RWPE2 (cell line): ENCODE measurements around the gene PPP1R15A.
"Not testable (repeated sequence)": the region's sequence is repeated elsewhere in the genome, so short reads cannot be mapped to it uniquely, and the experiment has no call there.

Source experiments
- ATAC-seq: fragments of 200-7000 bp; cut with Tn5 transposase; 3 replicates; pipeline ENCODE4 v1.9.1; 2021; ENCODE audit warnings: low read depth
- DNase-seq: peaks from one replicate; pipeline ENCODE4 v3.0.0-alpha.2; 2020; ENCODE audit warnings: low spot score
- H3K27ac ChIP-seq: fragments of 450-650 bp; 2 replicates; pipeline ENCODE4 v1.5.1; 2017; ENCODE audit warnings: mild to moderate bottlenecking; ENCODE audit not compliant: poor library complexity, severe bottlenecking
- H3K27me3 ChIP-seq: fragments of 250-450 bp; sonication (Bioruptor Pico); 2 replicates; pipeline ENCODE4 v1.5.1; 2021; ENCODE audit warnings: mild to moderate bottlenecking, moderate library complexity; ENCODE audit not compliant: insufficient read depth, poor library complexity, severe bottlenecking
- H3K36me3 ChIP-seq: fragments of 250-450 bp; sonication (Bioruptor Pico); 2 replicates; pipeline ENCODE4 v1.5.1; 2020; ENCODE audit warnings: low read depth, mild to moderate bottlenecking, moderate library complexity
- H3K4me1 ChIP-seq: fragments of 250-450 bp; sonication (Bioruptor Pico); 2 replicates; pipeline ENCODE4 v1.5.1; 2021; ENCODE audit warnings: mild to moderate bottlenecking, moderate library complexity; ENCODE audit not compliant: insufficient read depth, poor library complexity, severe bottlenecking
- H3K4me3 ChIP-seq: fragments of 250-450 bp; sonication (Bioruptor Pico); 2 replicates; pipeline ENCODE4 v1.5.1; 2021; ENCODE audit warnings: mild to moderate bottlenecking, moderate library complexity; ENCODE audit not compliant: severe bottlenecking
- H3K9me3 ChIP-seq: fragments of 250-450 bp; sonication (Bioruptor Pico); 2 replicates; pipeline ENCODE4 v1.5.1; 2021; ENCODE audit warnings: mild to moderate bottlenecking, moderate library complexity; ENCODE audit not compliant: severe bottlenecking
- CTCF ChIP-seq: fragments of 450-650 bp; IDR thresholded peaks from one replicate; pipeline ENCODE4 v1.5.1; 2017; ENCODE audit warnings: mild to moderate bottlenecking, moderate library complexity; ENCODE audit not compliant: poor library complexity, severe bottlenecking

PPP1R15A gene

GRCh38 chr19:48918801-48919247 lies 46.6 kb downstream of the PPP1R15A start:
- Histone ChIP-seq H3K4me1 (no peaks in the 10 kb centered on the region), H3K9me3 (no peaks in the 10 kb centered on the region), H3K27ac (no peak overlapping the region), H3K27me3 (no peaks in the 10 kb centered on the region), H3K36me3 (peaks cover 39% of the 10 kb centered on the region), H3K4me3 (no peak overlapping the region)
- DNase-seq (no peak), ATAC-seq (peak; percentile 70)
- TF ChIP-seq CTCF: no peak

GRCh38 chr19:48919271-48919670 lies 47.0 kb downstream of the PPP1R15A start:
- DNase-seq, H3K9me3 ChIP-seq, H3K27ac ChIP-seq, H3K4me3 ChIP-seq, ATAC-seq, H3K27me3 ChIP-seq, H3K4me1 ChIP-seq: not testable (repeated sequence)
- H3K36me3 ChIP-seq: peaks cover 37% of the 10 kb centered on the region

- ATAC-seq: no peak
- no peak for TF ChIP-seq CTCF
- peaks cover 22% of the 10 kb centered on the region for H3K36me3 ChIP-seq
Observed at GRCh38 chr19:48920949-48921348, 48.7 kb downstream of the PPP1R15A start.

GRCh38 chr19:48921721-48922500 lies 49.7 kb downstream of the PPP1R15A start:
- Histone ChIP-seq H3K36me3 (peaks cover 19% of the 10 kb centered on the region), H3K4me3 (no peak overlapping the region), H3K27ac (no peak overlapping the region), H3K27me3 (no peaks in the 10 kb centered on the region), H3K9me3 (no peaks in the 10 kb centered on the region), H3K4me1 (peaks cover 18% of the 10 kb centered on the region)
- no peak for TF ChIP-seq CTCF
- DNase-seq (no peak), ATAC-seq (no peak)

More at GRCh38 chr19:48920949-48921348, 48.7 kb downstream of the PPP1R15A start:
- H3K27ac ChIP-seq: no peak overlapping the region
- no peaks in the 10 kb centered on the region for H3K27me3 ChIP-seq
- no peaks in the 10 kb centered on the region for H3K9me3 ChIP-seq
- DNase-seq: no peak
- no peak overlapping the region for H3K4me3 ChIP-seq
- peaks cover 11% of the 10 kb centered on the region for H3K4me1 ChIP-seq

GRCh38 chr19:48922548-48923490 lies 50.6 kb downstream of the PPP1R15A start:
- Histone ChIP-seq H3K9me3 (no peaks in the 10 kb centered on the region), H3K4me1 (peaks cover 21% of the 10 kb centered on the region), H3K4me3 (no peak overlapping the region), H3K36me3 (peaks cover 19% of the 10 kb centered on the region), H3K27me3 (no peaks in the 10 kb centered on the region), H3K27ac (no peak overlapping the region)
- no peak for TF ChIP-seq CTCF
- ATAC-seq (no peak), DNase-seq (no peak)
